ENCODE data around the gene SHPK. TPM values are rescaled to one million over a fixed set of nuclear protein-coding genes. Genes with fewer than 3 reads are reported as not detected.
A peak's percentile ranks its signal among the peaks of the same experiment; 100 is the strongest.

Gene SHPK
- total RNA-seq, 3 donors from 2014 or later = 9.5 to 17.4 (median 16.4) TPM

GRCh38 chr17:3647769-3648555, 11.9 kb upstream of the SHPK start:
- H3K36me3 ChIP-seq = no peaks in the 10 kb centered on the region
- intact Hi-C loops (cut with DNase I; ENCODE audit: low total_unique reads) = no loop called here
- DNase-seq (ENCODE audit: low spot score in 2 of 2) = no peak
- TF ChIP-seq CTCF (IDR thresholded peaks at IDR 0.05) (peak in 2 of 3 donors; percentile 28 to 41), POLR2AphosphoS5 (IDR thresholded peaks at IDR 0.05) (no peak)
- H3K27ac ChIP-seq = peak overlapping the region in 1 of 2 donors; percentile 2
- no peaks in the 10 kb centered on the region for H3K27me3 ChIP-seq
- H3K4me3 ChIP-seq = no peak overlapping the region
- no peaks in the 10 kb centered on the region for H3K4me1 ChIP-seq
- H3K9me3 ChIP-seq = no peaks in the 10 kb centered on the region

- no peak for TF ChIP-seq POLR2A (IDR thresholded peaks at IDR 0.05)
- TF ChIP-seq CTCF (IDR thresholded peaks at IDR 0.05) = no peak
- no peak for TF ChIP-seq POLR2AphosphoS5 (IDR thresholded peaks at IDR 0.05)
- Histone ChIP-seq H3K4me1 (no peaks in the 10 kb centered on the region), H3K36me3 (no peaks in the 10 kb centered on the region), H3K27ac (peak overlapping the region in 1 of 2 donors; percentile 2), H3K9me3 (no peaks in the 10 kb centered on the region), H3K27me3 (no peaks in the 10 kb centered on the region), H3K4me3 (no peak overlapping the region)
- intact Hi-C loops (cut with DNase I; ENCODE audit: low total_unique reads) = no loop called here
- no peak for DNase-seq (ENCODE audit: low spot score in 2 of 2)
Measured at GRCh38 chr17:3647251-3647650, 11.2 kb upstream of the SHPK start.

GRCh38 chr17:3645310-3645709, 9.3 kb upstream of the SHPK start:
- no peak overlapping the region for H3K27ac ChIP-seq
- no peaks in the 10 kb centered on the region for H3K36me3 ChIP-seq
- no peak overlapping the region for H3K4me3 ChIP-seq
- H3K9me3 ChIP-seq = no peaks in the 10 kb centered on the region
- no peaks in the 10 kb centered on the region for H3K27me3 ChIP-seq
- H3K4me1 ChIP-seq = no peaks in the 10 kb centered on the region
- intact Hi-C loops (cut with DNase I; ENCODE audit: low total_unique reads) = no loop called here
- TF ChIP-seq POLR2A (IDR thresholded peaks at IDR 0.05) (no peak), POLR2AphosphoS5 (IDR thresholded peaks at IDR 0.05) (no peak), CTCF (IDR thresholded peaks at IDR 0.05) (no peak)
- no peak for DNase-seq (ENCODE audit: low spot score in 2 of 2)

GRCh38 chr17:3643889-3644349, 7.9 kb upstream of the SHPK start:
- Histone ChIP-seq H3K36me3 (no peaks in the 10 kb centered on the region), H3K27me3 (no peaks in the 10 kb centered on the region), H3K27ac (no peak overlapping the region), H3K9me3 (no peaks in the 10 kb centered on the region), H3K4me1 (no peaks in the 10 kb centered on the region), H3K4me3 (no peak overlapping the region)
- TF ChIP-seq POLR2AphosphoS5 (IDR thresholded peaks at IDR 0.05) (no peak), CTCF (IDR thresholded peaks at IDR 0.05) (no peak), POLR2A (IDR thresholded peaks at IDR 0.05) (no peak)
- intact Hi-C loops (cut with DNase I; ENCODE audit: low total_unique reads) = no loop called here
- DNase-seq (ENCODE audit: low spot score in 2 of 2) = no peak

GRCh38 chr17:3641717-3642486, 5.9 kb upstream of the SHPK start:
- Histone ChIP-seq H3K4me1 (peaks cover 0 to 7% of the 10 kb centered on the region in 2 donors), H3K9me3 (no peaks in the 10 kb centered on the region), H3K36me3 (no peaks in the 10 kb centered on the region), H3K27me3 (no peaks in the 10 kb centered on the region), H3K27ac (no peak overlapping the region), H3K4me3 (no peak overlapping the region)
- no peak for DNase-seq (ENCODE audit: low spot score in 2 of 2)
- TF ChIP-seq POLR2AphosphoS5 (IDR thresholded peaks at IDR 0.05) = no peak
- TF ChIP-seq CTCF (IDR thresholded peaks at IDR 0.05) = no peak
- no peak for TF ChIP-seq POLR2A (IDR thresholded peaks at IDR 0.05)
- intact Hi-C loops (cut with DNase I; ENCODE audit: low total_unique reads) = no loop called here
